GM18858 (cell line): ENCODE results near the gene FGD3.

Experiments used
- ATAC-seq: cut with Tn5 transposase; IDR thresholded peaks from one replicate; pipeline ENCODE4 v1.9.1; 2021; ENCODE audit not compliant: unreplicated experiment

The FGD3 gene

GRCh38 chr9:93050231-93050630 is 102.9 kb downstream of the FGD3 start:
- ATAC-seq: no peak

GRCh38 chr9:93051680-93052089 is 104.4 kb downstream of the FGD3 start:
- no peak for ATAC-seq

DNA sequence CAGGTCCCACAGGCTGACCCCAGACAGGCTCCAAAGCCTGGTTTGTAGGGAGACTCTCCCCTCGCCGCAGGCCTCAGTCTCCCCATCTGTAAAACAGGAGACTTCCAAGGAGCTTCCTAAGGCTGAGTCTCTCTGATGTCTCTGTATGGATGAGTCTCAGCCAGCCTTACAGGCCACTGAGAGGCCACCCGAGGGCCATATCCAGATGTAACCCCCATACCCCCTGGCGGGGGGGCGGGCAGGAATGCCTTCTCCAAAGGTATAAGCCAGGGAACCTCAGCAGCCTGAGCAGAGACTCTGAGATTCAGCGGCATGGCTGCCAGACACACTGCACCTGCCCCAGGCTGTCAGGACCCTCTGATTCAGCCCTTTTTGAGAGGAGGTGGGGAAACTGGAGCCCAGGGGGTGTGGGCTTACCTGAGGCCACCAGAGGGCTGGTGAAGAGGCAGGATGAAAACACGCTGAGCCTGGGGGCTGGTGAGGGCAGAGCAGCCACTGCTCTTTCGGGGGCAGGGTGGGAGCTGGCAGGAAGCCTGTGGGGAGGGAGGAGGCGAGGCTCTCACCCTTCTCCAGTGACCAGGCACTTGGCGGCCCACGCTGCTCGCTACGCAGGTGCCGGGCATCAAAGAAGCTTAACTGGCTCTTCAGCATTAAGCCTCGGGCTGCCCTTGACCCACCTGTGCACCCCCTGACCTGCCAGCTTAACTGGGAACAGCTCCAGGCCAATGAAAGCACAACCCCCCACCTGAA is 105.6 kb downstream of the FGD3 start:
- no peak for ATAC-seq

- ATAC-seq: no peak
Measured at GRCh38 chr9:93053781-93054331, 106.5 kb downstream of the FGD3 start.

DNA sequence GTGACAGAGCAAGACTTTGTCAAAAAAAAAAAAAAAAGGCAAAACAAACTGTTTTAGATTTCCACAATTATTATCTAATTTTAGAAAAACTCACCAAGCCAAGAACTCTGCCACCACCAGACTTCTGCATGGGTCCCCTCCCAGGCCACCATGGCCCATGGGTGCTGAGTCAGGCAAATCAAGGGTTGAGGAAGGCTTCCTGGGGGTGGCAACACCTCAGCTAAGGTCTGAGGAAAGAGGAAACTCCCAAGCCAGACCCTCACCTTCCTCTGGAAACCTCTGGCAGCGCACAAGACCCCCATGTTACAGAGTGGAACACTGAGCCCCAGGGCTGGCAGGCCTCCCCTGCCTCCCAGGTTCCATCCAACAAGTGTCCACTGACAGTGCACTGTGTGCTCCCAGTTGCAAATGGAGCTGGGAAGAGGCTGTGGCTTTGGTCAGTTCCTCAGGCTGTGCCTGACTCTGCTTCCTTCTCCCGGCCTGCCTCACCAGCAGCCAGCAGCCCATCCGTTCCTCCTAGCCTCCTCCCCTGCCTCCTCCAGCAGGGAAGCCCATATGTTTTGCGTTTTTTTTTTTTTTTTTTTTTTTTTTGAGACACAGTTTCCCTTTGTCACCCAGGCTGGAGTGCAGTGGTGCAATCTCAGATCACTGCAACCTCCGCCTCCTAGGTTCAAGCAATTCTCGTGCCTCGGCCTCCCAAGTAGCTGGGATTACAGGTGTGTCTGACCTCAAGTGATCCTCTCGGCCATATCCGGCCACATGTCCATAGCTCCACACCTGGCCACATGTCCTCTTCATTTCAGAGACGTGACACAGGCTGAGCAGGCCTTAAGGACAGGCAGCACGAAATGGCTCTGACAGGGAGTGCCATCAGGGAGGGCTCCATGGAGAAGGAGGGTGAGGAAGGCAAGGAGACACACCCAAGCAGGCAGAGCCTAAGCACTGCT is 107.7 kb downstream of the FGD3 start:
- ATAC-seq: no peak

- no peak for ATAC-seq
Measured at GRCh38 chr9:93057042-93057702, 109.8 kb downstream of the FGD3 start.

DNA sequence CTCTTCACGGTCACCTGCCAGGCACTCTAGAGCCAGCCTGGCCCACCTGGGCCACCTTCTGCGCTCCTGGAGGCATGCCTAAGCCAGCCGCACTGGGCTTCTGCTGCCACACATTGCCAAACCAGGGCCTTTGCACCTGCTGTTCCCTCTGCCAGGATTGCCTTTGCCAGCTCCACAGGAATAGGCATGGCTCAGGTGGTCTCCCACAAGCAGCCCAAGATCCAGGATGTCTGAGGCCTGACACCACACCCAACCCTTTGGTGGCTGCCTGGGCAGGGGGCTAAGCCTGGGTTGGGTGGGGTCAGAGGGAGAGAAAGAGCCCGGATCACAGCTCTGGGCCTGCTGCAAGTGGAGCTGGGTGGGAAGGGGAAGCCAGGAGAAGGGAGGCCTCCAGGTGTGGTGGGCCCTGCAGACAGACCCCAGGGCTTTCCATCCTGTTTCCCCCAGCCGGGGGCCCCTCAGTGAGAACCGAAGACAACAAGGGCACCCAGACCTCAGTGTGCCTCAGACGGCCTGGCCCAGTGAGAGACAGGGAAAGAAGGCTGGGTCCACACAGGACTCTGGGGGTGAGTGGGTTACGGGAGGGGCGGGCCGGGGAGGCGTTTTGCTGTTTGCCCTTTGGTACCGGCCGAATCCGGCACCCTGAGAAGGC is 110.5 kb downstream of the FGD3 start:
- no peak for ATAC-seq

DNA sequence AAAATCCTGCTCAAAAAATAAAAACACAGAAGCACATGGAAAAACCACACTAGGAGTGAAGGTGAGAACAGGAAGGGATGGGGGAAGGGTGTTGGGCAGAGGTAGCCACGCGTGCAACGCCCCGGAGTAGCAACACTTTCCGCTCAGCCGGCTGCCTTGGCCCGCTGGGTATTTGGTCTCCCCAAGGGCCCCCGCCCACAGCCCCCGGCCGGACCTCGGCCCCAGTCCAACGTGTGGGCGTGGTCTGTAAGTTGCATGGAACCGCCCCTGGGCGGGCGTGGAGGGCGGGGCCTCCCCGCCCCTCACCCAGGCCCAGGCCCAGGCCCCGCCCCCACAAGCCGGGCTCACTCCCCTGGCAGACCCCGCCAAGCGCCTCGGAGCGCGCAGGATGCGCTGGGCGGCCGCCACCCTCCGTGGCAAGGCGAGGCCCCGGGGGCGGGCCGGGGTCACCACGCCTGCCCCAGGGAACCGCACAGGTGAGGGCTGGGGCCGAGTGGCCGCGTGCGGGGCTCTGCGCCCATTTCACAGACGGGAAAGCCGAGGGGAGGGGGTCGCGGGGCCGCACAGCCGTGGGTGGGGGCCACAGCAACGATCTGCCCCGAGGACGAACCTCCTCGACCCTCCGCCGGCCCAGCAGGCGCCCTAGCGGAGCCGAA is 111.2 kb downstream of the FGD3 start, which contains the start of gene SUSD3:
Gene SUSD3 (plus strand): TSS at position 347 of the 656 bp plus-strand sequence. CDS start 42 bp downstream, at position 389.
- ATAC-seq: peak; percentile 35

GRCh38 chr9:93059011-93059714 is 111.8 kb downstream of the FGD3 start:
- ATAC-seq: no peak

DNA sequence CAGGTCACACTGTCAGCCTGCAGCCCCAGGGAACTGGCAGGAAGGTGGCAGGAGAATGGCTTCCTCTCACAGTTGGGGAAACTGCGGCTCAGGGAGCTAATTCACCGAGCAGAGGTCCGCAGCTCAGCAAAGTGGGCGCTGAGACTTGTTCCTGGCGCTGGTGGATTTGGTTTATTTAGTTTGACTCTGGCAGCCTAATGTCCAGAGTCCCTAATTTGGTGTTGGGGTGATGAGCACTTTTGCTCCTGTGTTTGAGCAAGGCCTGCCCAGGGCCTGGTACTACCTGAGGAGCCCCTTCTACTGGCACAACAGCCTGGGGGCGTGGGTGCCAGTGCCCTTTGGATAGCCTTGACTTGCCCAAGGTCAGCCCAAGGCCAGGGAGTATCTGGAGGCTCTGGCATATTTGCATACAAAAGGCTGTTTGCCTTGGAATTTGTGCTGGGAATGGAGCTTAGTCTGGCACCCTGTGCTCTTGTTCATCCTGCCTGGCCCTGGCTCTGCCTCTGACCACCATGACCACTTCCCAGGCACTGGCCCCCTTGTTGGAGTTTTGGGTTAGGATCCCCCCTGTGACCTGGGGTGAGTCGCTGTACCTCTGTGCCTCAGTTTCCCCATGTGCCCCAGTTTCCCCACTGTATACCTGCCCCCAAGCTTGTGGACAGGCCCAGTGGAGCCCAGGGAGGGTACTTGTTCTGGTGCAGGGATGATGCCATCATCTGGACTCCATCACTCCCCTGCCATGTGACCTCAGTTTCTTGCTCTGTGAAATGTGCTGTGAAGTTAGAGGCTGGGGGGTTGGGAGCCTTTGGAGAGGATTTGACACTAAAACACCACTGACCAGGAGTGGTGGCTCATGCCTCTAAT is 112.6 kb downstream of the FGD3 start:
- ATAC-seq: no peak

- ATAC-seq: no peak
Measured at GRCh38 chr9:93060746-93061259, 113.5 kb downstream of the FGD3 start.

DNA sequence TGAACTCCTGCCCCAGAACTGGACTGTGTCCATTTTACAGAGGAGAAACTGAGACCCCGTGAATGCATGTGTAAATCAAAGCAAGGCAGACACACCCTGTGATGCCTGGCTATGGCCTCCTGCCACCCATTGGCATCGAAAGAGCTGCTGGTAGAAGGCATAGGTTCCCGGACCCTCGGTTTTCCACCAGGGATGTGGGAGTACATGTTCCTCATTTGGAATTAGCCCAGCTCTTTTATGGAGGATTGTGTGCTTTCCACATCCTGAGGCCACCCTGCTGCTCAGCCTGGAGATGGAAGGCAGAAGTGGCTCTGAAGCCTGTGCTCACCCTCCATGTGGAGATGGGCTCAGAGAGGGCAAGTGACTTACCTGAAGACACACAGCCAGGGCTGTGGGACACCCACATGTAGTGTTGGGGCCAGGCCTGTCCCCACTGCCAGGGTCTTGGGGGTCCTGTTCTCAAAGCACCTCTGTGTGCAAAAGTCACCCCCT is 114.0 kb downstream of the FGD3 start:
- no peak for ATAC-seq

DNA sequence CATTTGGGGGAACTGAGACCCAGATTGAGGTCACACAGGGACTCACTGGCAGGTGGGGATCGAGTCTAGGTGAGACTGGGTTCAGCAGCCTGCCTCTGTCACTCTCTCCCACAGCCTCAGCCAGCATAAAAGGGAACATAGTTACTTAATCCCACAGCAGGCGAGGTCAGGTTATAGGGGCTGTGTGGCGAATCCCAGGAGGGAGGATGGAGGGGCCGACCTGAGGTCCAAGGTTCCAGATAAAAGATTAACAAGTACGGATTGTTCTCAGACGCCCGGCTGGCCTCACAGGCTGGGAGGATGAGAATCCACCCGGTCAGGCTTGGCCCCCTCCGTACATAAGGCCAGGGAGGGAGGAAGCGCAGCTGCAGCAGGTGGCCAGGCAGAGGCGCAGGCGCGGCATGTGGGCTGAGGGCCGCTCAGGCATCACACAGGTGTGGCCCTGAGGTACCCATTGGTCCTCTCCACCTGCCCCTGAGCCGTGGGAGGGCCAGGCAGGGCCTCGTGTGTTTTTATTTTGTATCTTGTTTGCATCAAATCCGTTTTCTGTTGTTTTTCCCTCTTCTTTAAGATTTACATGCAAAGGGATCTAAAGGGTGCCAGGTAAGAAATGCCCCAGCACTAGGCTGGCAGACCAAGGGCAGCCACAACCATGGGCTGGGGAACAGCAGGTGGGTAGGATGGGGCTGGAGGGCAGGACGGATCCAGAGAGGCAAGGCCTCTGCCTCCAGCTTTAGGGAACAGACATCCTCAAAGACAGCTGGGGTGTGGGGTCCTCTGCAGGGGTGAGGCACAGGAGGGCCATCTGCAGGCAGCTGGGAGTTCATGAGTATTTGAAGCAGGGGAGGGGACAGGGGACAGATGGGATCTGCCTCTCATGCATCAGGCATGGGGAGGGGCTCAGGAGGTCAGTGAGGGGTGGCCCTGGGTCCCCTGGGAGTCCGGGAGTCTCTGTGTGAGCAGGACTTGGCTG is 114.8 kb downstream of the FGD3 start:
- no peak for ATAC-seq

DNA sequence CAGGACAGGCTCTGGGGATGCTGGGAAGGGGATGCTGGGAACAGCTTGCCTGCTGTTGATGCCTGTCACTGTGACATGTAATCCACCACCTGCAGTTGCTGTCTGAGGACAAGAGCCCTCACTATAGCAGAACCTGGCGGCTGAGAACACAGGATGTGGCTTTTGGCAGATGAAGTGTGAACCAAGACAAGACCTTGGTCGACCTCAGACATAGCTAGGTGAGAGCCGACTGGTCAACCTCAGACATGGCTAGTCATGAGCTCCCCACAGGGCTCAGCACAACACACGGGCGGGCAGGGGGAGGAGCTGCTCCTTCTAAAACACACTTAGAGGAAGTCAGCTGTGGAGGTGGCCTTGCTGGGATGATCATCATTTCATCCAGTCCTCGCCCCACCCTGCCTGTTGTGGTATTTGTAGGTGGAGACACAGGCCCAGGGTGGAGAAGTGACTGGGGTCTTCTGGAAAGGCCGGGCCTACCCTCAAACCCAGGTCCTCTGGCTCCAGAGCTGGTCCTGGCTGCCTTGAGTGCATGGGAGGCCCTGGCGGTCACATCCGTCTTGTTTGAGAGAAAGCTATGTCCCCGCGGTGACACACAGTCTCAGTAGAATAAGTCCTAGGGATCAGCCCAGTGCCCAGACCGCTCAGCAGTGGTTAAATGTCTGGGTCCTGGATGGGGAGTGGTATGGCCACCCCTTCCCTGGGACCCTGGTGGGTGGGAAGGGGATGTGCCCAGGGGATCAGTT is 117.2 kb downstream of the FGD3 start:
- ATAC-seq: peak; percentile 91

DNA sequence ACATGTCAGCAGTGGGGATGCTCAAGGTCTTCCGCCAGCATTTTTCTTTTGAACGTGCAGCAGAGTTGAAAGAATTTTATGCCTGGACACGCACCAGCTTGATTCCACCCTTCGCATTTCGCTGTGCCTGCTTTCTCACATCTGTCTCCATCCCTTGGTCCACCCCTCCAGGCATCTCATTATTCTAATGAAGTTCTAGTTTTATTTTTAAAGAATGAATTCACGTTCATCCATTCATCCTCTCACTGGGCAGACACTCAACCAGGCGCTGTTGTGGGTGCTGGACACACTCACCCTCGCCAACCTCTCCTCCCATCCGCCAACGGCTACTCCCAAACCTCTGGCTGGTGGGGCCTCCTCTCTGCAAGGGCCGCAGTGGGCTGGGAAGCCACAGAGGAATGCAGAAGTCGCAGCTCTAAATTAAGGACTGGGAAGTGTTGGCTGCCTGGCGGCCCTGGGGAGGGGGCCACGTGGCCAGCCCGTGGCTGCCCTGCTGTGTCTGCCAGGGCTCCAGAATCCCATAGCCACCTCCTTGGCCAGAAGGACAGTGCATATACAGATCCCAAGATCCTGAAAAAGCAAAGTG is 117.9 kb downstream of the FGD3 start:
- ATAC-seq: no peak
